ENCODE results near the gene NKX3-2.

DNA sequence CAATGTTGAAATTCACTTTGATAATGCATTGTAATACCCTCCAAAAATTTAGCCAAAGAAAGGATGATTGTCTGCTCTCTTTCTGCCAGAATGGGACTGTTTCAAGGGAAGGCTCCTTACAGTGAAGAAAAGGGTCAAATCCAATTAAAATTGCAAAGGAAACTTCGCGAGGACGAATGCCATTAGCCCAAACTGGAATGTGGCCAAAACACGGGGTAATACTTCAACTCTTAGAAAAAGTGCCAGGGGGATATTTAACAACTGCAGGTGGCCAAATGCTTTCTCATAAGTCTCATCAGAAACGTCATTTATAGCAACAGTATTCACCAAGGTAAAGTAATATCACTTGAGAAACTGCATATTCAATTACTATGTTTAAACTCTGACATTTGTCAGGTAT, 29.0 kb downstream of the NKX3-2 start:
- TF ChIP-seq, protein P1, sequence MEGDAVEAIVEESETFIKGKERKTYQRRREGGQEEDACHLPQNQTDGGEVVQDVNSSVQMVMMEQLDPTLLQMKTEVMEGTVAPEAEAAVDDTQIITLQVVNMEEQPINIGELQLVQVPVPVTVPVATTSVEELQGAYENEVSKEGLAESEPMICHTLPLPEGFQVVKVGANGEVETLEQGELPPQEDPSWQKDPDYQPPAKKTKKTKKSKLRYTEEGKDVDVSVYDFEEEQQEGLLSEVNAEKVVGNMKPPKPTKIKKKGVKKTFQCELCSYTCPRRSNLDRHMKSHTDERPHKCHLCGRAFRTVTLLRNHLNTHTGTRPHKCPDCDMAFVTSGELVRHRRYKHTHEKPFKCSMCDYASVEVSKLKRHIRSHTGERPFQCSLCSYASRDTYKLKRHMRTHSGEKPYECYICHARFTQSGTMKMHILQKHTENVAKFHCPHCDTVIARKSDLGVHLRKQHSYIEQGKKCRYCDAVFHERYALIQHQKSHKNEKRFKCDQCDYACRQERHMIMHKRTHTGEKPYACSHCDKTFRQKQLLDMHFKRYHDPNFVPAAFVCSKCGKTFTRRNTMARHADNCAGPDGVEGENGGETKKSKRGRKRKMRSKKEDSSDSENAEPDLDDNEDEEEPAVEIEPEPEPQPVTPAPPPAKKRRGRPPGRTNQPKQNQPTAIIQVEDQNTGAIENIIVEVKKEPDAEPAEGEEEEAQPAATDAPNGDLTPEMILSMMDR (conservative IDR thresholded peaks at IDR 0.05; ENCODE audit: low read depth, low read length), result no peak
- TF ChIP-seq EZH2 (IDR thresholded peaks at IDR 0.05; ENCODE audit: low read length, unreplicated experiment), result no peak
